ENCODE measurements around the gene MFAP3L.

- no peak for TF ChIP-seq CTCF (IDR thresholded peaks at IDR 0.05 in 4 of 5, conservative IDR thresholded peaks at IDR 0.05 in 1 of 5)
- TF ChIP-seq POLR2A (IDR thresholded peaks at IDR 0.05): no peak
Observed at GRCh38 chr4:170008801-170009200, 17.4 kb downstream of the MFAP3L start.

All from gastrocnemius medialis (tissue), 4 donors.